WTC11 (cell line): ENCODE results near the gene LAMA5. TPM values are rescaled to one million over a fixed set of nuclear protein-coding genes. Genes with fewer than 3 reads are reported as not detected.

Experiments
- ATAC-seq: fragments of 200-7000 bp; cut with Tn5 transposase; 2 replicates; pipeline ENCODE4 v1.10.0; 2021; ENCODE audit warnings: mild to moderate bottlenecking, moderate library complexity
- CTCF ChIA-PET: fragments of 300-600 bp; sonication (Branson Sonifier 250); formaldehyde crosslinking; loops from one replicate; lab custom pipeline; 2021; ENCODE audit warnings: antibody characterized with exemption; lab: Charles Lee
- POLR2A ChIA-PET: fragments of 350-600 bp; sonication (Branson Sonifier 250); formaldehyde crosslinking; loops from one replicate; lab custom pipeline; 2021; ENCODE audit warnings: antibody characterized with exemption; lab: Charles Lee
- DNase-seq: peaks from one replicate; pipeline ENCODE4 v3.0.0; 2021; ENCODE audit warnings: low spot score
- H3K27ac Mint-ChIP-seq: 2 replicates; pipeline ENCODE4 v1.8.0; 2021; ENCODE audit warnings: mixed read lengths
- H3K27me3 Mint-ChIP-seq: 2 replicates; pipeline ENCODE4 v1.8.0; 2021; ENCODE audit warnings: low read depth, mild to moderate bottlenecking, moderate library complexity, mixed read lengths
- H3K36me3 Mint-ChIP-seq: 2 replicates; pipeline ENCODE4 v1.8.0; 2021; ENCODE audit warnings: mixed read lengths
- H3K4me1 Mint-ChIP-seq: 2 replicates; pipeline ENCODE4 v1.8.0; 2022; ENCODE audit warnings: mixed read lengths
- H3K4me3 Mint-ChIP-seq: 2 replicates; pipeline ENCODE4 v1.8.0; 2021; ENCODE audit warnings: mild to moderate bottlenecking, moderate library complexity, mixed read lengths
- H3K9me3 Mint-ChIP-seq: 2 replicates; pipeline ENCODE4 v1.8.0; 2021; ENCODE audit warnings: mixed read lengths
- CBFB ChIP-seq: sonication (generic); formaldehyde crosslinking; IDR thresholded peaks from 2 replicates; pipeline ENCODE4 v1.8.1; 2022; ENCODE audit warnings: mild to moderate bottlenecking, low read depth, missing genetic modification reagents
- ELF4 ChIP-seq: sonication (generic); formaldehyde crosslinking; IDR thresholded peaks from 2 replicates; pipeline ENCODE4 v1.8.1; 2022; ENCODE audit warnings: low read depth, mild to moderate bottlenecking, moderate library complexity, missing genetic modification reagents
- ERG ChIP-seq: fragments of 250-450 bp; sonication (Bioruptor Pico); IDR thresholded peaks from 2 replicates; pipeline ENCODE4 v1.8.0; 2021; ENCODE audit warnings: mild to moderate bottlenecking
- GTF2I ChIP-seq: fragments of 250-450 bp; sonication (Bioruptor Pico); conservative IDR thresholded peaks from 2 replicates; pipeline ENCODE4 v1.4.0; 2021; ENCODE audit warnings: mild to moderate bottlenecking
- SP1 ChIP-seq: sonication (generic); formaldehyde crosslinking; conservative IDR thresholded peaks from 2 replicates; pipeline ENCODE4 v1.8.1; 2022; ENCODE audit warnings: missing genetic modification reagents
- TCF7 ChIP-seq: sonication (generic); formaldehyde crosslinking; IDR thresholded peaks from 2 replicates; pipeline ENCODE4 v1.8.0; 2022; ENCODE audit warnings: mild to moderate bottlenecking, low read depth, missing genetic modification reagents, moderate library complexity
- ZNF232 ChIP-seq: sonication (generic); formaldehyde crosslinking; IDR thresholded peaks from 2 replicates; pipeline ENCODE4 v1.8.0; 2022; ENCODE audit warnings: mild to moderate bottlenecking, missing genetic modification reagents
- ZNF425 ChIP-seq: fragments of 250-450 bp; sonication (Bioruptor Pico); conservative IDR thresholded peaks from 2 replicates; pipeline ENCODE4 v1.9.0; 2021; ENCODE audit warnings: mild to moderate bottlenecking
- ZNF512 ChIP-seq: sonication (generic); formaldehyde crosslinking; IDR thresholded peaks from 2 replicates; pipeline ENCODE4 v1.8.1; 2022; ENCODE audit warnings: missing genetic modification reagents, borderline replicate concordance
- microRNA-seq: library from miRNA; unstranded; fragments of <30 nt; microRNA quantifications from one replicate; pipeline ENCODE4 v1.2.0, GENCODE V29; 2022; ENCODE audit warnings: borderline number of aligned reads
- total RNA-seq: library from RNA; stranded (reverse); gene quantifications from 3 replicates; pipeline ENCODE4 v1.2.3, GENCODE V29; 2021

Gene LAMA5
- total RNA-seq, 1 experiment from 2014 or later, result 329 TPM

- ATAC-seq (no peak), DNase-seq (no peak)
- Mint-ChIP-seq H3K9me3 (peaks cover under 1% of the 10 kb centered on the region; the same call in 1 of the 2 replicates), H3K36me3 (peaks cover 28% of the 10 kb centered on the region), H3K27me3 (no peaks in the 10 kb centered on the region), H3K4me3 (no peak overlapping the region), H3K27ac (0 out of 2 replicates have a peak overlapping the region, but pooled peaks have one; percentile 49), H3K4me1 (no peaks in the 10 kb centered on the region)
- TF ChIP-seq ELF4 (CRISPR knock-in tag), result no peak
- TF ChIP-seq ERG (CRISPR knock-in tag), result no peak
- no peak for TF ChIP-seq GTF2I
- no peak for TF ChIP-seq TCF7 (CRISPR knock-in tag)
- no peak for TF ChIP-seq SP1 (CRISPR knock-in tag)
- no peak for TF ChIP-seq ZNF425 (CRISPR knock-in tag)
- no peak for TF ChIP-seq ZNF232 (CRISPR knock-in tag)
- TF ChIP-seq CBFB (CRISPR knock-in tag), result no peak
- no peak for TF ChIP-seq ZNF512
- ChIA-PET POLR2A (no interaction called here), CTCF (interaction anchor here (1.0 to 1.5 kb wide), 2 partner anchors 41 to 50 kb away, joined by 4 read pairs; no protein-coding TSS in a partner anchor)
Measured at GRCh38 chr20:62259294-62259565, 107.9 kb downstream of the LAMA5 start.

Small RNAs within 50 kb of the gene (microRNA-seq; reads per million reads assigned to microRNA genes)
- not detected for gene MIR4758

Other genes with a start within 250 kb of the LAMA5 start
- gene LSM14B, start 244.8 kb downstream of the LAMA5 start, total RNA-seq, result 67.4 to 73.5 TPM (median 69.7 TPM) in 3 replicates
- 315 to 364 TPM (median 321 TPM) in 3 replicates for gene PSMA7, start 223.9 kb downstream of the LAMA5 start, total RNA-seq
- gene SS18L1, start 223.5 kb downstream of the LAMA5 start, total RNA-seq, result 29.4 to 34.1 TPM (median 29.8 TPM) in 3 replicates
- gene MTG2, start 184.3 kb downstream of the LAMA5 start, total RNA-seq, result 26.6 to 33.0 TPM (median 27.9 TPM) in 3 replicates
- 2.9 to 3.4 TPM (median 3.3 TPM) in 3 replicates for gene HRH3, start 147.0 kb downstream of the LAMA5 start, total RNA-seq
- gene OSBPL2, start 128.8 kb downstream of the LAMA5 start, total RNA-seq, result 37.8 to 49.5 TPM (median 39.4 TPM) in 3 replicates
- 146 to 160 TPM (median 147 TPM) in 3 replicates for gene ADRM1, start 64.3 kb downstream of the LAMA5 start, total RNA-seq
- 2,016 to 2,119 TPM (median 2,047 TPM) in 3 replicates for gene RPS21, start 19.8 kb upstream of the LAMA5 start, total RNA-seq
- 7.5 to 10.6 TPM (median 9.2 TPM) in 3 replicates for gene CABLES2, start 40.0 kb upstream of the LAMA5 start, total RNA-seq
- 0.99 to 1.5 TPM (median 1.4 TPM) in 3 replicates for gene RBBP8NL, start 60.2 kb upstream of the LAMA5 start, total RNA-seq
- 1.4 to 2.3 TPM (median 1.6 TPM) in 3 replicates for gene GATA5, start 108.7 kb upstream of the LAMA5 start, total RNA-seq